Liver (tissue), 9 donors: Measurements from ENCODE around the gene C19orf33. TPM values are rescaled to one million over a fixed set of nuclear protein-coding genes. Genes with fewer than 3 reads are reported as not detected.

Experiments used
- DNase-seq: peaks from one replicate; pipeline ENCODE4 v3.0.0-alpha.2; 2017; ENCODE audit warnings: low spot score
- H3K27ac ChIP-seq, 2 donors: one replicate each; pipeline ENCODE4 v1.7.0; 2013; ENCODE audit warnings: inconsistent platforms in 2 of 2, low read length in 2 of 2, control low read depth in 1 of 2, low read depth in 1 of 2, mild to moderate bottlenecking in 1 of 2
- H3K27me3 ChIP-seq, 4 donors: one replicate each; pipeline versions ENCODE4 v1.6.1 to v1.7.0; 2013; ENCODE audit warnings: low read length in 3 of 4, inconsistent platforms in 1 of 4, mild to moderate bottlenecking in 1 of 4, moderate library complexity in 1 of 4; ENCODE audit not compliant: control insufficient read depth in 4 of 4, insufficient read depth in 4 of 4
- H3K36me3 ChIP-seq, 4 donors: one replicate each; pipeline versions ENCODE4 v1.6.1 to v1.7.0; 2013; ENCODE audit warnings: low read length in 3 of 4, mild to moderate bottlenecking in 3 of 4, low read depth in 1 of 4, moderate library complexity in 1 of 4; ENCODE audit not compliant: control insufficient read depth in 4 of 4, insufficient read depth in 3 of 4
- H3K4me1 ChIP-seq, 4 donors: one replicate each; pipeline versions ENCODE4 v1.6.1 to v1.7.0; 2013; ENCODE audit warnings: low read length in 3 of 4, mild to moderate bottlenecking in 3 of 4, moderate library complexity in 1 of 4; ENCODE audit not compliant: control insufficient read depth in 4 of 4, insufficient read depth in 4 of 4
- H3K4me3 ChIP-seq, 3 donors: one replicate each; pipeline versions ENCODE4 v1.6.1 to v1.7.0; 2013; ENCODE audit warnings: low read length in 3 of 3, control low read depth in 1 of 3, low read depth in 1 of 3, mild to moderate bottlenecking in 1 of 3
- H3K9ac ChIP-seq, 2 donors: one replicate each; pipeline ENCODE4 v1.7.0; 2013; ENCODE audit warnings: low read length in 2 of 2, mild to moderate bottlenecking in 2 of 2, moderate library complexity in 2 of 2, control low read depth in 1 of 2, low read depth in 1 of 2
- H3K9me3 ChIP-seq, 4 donors: one replicate each; pipeline versions ENCODE4 v1.6.1 to v1.7.0; 2013; ENCODE audit warnings: low read length in 3 of 4; ENCODE audit not compliant: control insufficient read depth in 4 of 4
- FOXA1 ChIP-seq: IDR thresholded peaks from 2 replicates; pipeline ENCODE4 v1.6.1; 2016; ENCODE audit warnings: antibody characterized with exemption
- FOXA2 ChIP-seq: IDR thresholded peaks from 2 replicates; pipeline ENCODE4 v1.6.1; 2016; ENCODE audit warnings: antibody characterized with exemption
- GABPA ChIP-seq, 2 donors: IDR thresholded peaks in 1 of 2; conservative IDR thresholded peaks in 1 of 2; 2 replicates each; pipeline ENCODE4 v1.6.1; 2016; ENCODE audit warnings: antibody characterized with exemption in 2 of 2, mild to moderate bottlenecking in 1 of 2, moderate library complexity in 1 of 2
- HNF4A ChIP-seq, 2 donors: conservative IDR thresholded peaks; 2 replicates each; pipeline ENCODE4 v1.6.1; 2016; ENCODE audit warnings: antibody characterized with exemption in 2 of 2, mild to moderate bottlenecking in 2 of 2
- JUND ChIP-seq, 2 donors: IDR thresholded peaks; 2 replicates each; pipeline ENCODE4 v1.6.1; 2016; ENCODE audit warnings: antibody characterized with exemption in 2 of 2
- MAX ChIP-seq: IDR thresholded peaks from 2 replicates; pipeline ENCODE4 v1.6.1; 2016; ENCODE audit warnings: antibody characterized with exemption
- NR2F2 ChIP-seq: IDR thresholded peaks from 2 replicates; pipeline ENCODE4 v1.6.1; 2016; ENCODE audit warnings: antibody characterized with exemption
- RAD21 ChIP-seq, 2 donors: IDR thresholded peaks; 2 replicates each; pipeline ENCODE4 v1.6.1; 2016; ENCODE audit warnings: antibody characterized with exemption in 2 of 2, mild to moderate bottlenecking in 2 of 2
- RXRA ChIP-seq, 2 donors: IDR thresholded peaks; 2 replicates each; pipeline ENCODE4 v1.6.1; 2017 to 2018; ENCODE audit warnings: antibody characterized with exemption in 2 of 2, mild to moderate bottlenecking in 1 of 2
- SP1 ChIP-seq: IDR thresholded peaks from 2 replicates; pipeline ENCODE4 v1.6.1; 2018; ENCODE audit warnings: antibody characterized with exemption, mild to moderate bottlenecking
- YY1 ChIP-seq: IDR thresholded peaks from 2 replicates; pipeline ENCODE4 v1.6.1; 2016; ENCODE audit warnings: antibody characterized with exemption, mild to moderate bottlenecking
- WGBS: extraction: QIAGEN DNeasy Blood & Tissue Kit; methylation state at CpG from one replicate; pipeline ENCODE4 v1.1.7; 2013; 5-methylcytosine and 5-hydroxymethylcytosine counted together
- polyA plus RNA-seq, 2 donors: library from polyadenylated mRNA; stranded (reverse) in 1 of 2; unstranded in 1 of 2; fragments of 200-250 nt in 1 of 2; fragments of >200 nt in 1 of 2; fragmentation: Nextera tagmentation in 1 of 2; extraction: Ambion mirVana in 1 of 2; gene quantifications; one replicate each; pipeline versions ENCODE4 v1.2.1 to v1.2.3, GENCODE V29; 2013 to 2015
- total RNA-seq, 2 donors: library from RNA; depleted of rRNA; stranded (reverse); fragments of >200 nt; gene quantifications; one replicate each; pipeline ENCODE4 v1.2.3, GENCODE V29; 2014
- TF ChIP-seq, protein P1 (sequence below): IDR thresholded peaks from 2 replicates; pipeline ENCODE4 v1.6.1; 2016; ENCODE audit warnings: antibody characterized with exemption, mild to moderate bottlenecking
- donor health status: healthy.
- donor health status: healthy.
- donor health status: healthy.
- donor health status: healthy.
- donor health status: healthy.

Gene C19orf33
- total and polyA plus RNA-seq, 4 donors, result 0.36 to 1.6 TPM; not detected in 2

GRCh38 chr19:38273499-38273898, 30.6 kb upstream of the C19orf33 start:
- Histone ChIP-seq H3K27ac (no peak overlapping the region), H3K27me3 (no peaks in the 10 kb centered on the region), H3K9ac (no peak overlapping the region), H3K36me3 (no peaks in the 10 kb centered on the region), H3K4me1 (peaks cover 0 to 7% (median 2%) of the 10 kb centered on the region in 4 donors), H3K4me3 (no peak overlapping the region), H3K9me3 (no peaks in the 10 kb centered on the region)
- 60% methylated on average over 2 of the region's 2 CpGs for WGBS
- no peak for TF ChIP-seq YY1
- no peak for TF ChIP-seq NR2F2
- TF ChIP-seq HNF4A (conservative IDR thresholded peaks at IDR 0.05), result peak; percentile 19 to 29
- no peak for DNase-seq

DNA sequence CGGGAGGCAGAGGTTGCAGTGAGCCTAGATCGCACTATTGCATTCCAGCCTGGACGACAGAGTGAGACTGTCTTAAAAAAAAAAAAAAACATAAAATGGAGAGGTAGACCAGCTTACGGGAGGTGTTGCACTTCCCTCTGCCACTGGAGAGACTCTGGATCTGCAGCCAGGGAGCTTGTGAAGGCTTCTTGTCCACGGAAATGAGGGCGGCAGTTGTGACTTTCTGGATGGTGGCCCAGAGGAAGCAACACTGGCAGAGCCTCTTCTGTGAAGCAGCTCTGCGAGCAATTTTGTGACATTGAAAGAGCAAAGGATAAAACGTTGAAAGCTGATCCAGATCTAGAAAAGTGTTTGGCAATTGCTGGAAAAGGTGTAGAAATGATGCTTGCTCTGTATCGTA, 29.3 kb upstream of the C19orf33 start:
- H3K4me3 ChIP-seq, result no peak overlapping the region
- H3K9ac ChIP-seq, result no peak overlapping the region
- no peak for DNase-seq
- 56% methylated on average over 9 of the region's 9 CpGs for WGBS
- no peaks in the 10 kb centered on the region for H3K9me3 ChIP-seq
- no peaks in the 10 kb centered on the region for H3K36me3 ChIP-seq
- no peak overlapping the region for H3K27ac ChIP-seq
- TF ChIP-seq MAX (no peak), FOXA1 (no peak), RAD21 (IDR thresholded peaks at IDR 0.05) (peak in 1 of 2 donors; percentile 21), HNF4A (conservative IDR thresholded peaks at IDR 0.05) (no peak), RXRA (IDR thresholded peaks at IDR 0.05) (no peak)
- H3K4me1 ChIP-seq, result peaks cover 0 to 7% (median 2%) of the 10 kb centered on the region in 4 donors
- no peaks in the 10 kb centered on the region for H3K27me3 ChIP-seq

- no peak for DNase-seq
- WGBS, result 93% methylated on average over 7 of the region's 7 CpGs
- no peaks in the 10 kb centered on the region for H3K9me3 ChIP-seq
- H3K9ac ChIP-seq, result peak overlapping the region in 1 of 2 donors; percentile 19
- TF ChIP-seq SP1, result no peak
- TF ChIP-seq JUND (IDR thresholded peaks at IDR 0.05), result no peak
- TF ChIP-seq FOXA1, result no peak
- TF ChIP-seq RXRA (IDR thresholded peaks at IDR 0.05), result no peak
- no peak for TF ChIP-seq GABPA (IDR thresholded peaks at IDR 0.05 in 1 of 2, conservative IDR thresholded peaks at IDR 0.05 in 1 of 2)
- TF ChIP-seq, protein P1, sequence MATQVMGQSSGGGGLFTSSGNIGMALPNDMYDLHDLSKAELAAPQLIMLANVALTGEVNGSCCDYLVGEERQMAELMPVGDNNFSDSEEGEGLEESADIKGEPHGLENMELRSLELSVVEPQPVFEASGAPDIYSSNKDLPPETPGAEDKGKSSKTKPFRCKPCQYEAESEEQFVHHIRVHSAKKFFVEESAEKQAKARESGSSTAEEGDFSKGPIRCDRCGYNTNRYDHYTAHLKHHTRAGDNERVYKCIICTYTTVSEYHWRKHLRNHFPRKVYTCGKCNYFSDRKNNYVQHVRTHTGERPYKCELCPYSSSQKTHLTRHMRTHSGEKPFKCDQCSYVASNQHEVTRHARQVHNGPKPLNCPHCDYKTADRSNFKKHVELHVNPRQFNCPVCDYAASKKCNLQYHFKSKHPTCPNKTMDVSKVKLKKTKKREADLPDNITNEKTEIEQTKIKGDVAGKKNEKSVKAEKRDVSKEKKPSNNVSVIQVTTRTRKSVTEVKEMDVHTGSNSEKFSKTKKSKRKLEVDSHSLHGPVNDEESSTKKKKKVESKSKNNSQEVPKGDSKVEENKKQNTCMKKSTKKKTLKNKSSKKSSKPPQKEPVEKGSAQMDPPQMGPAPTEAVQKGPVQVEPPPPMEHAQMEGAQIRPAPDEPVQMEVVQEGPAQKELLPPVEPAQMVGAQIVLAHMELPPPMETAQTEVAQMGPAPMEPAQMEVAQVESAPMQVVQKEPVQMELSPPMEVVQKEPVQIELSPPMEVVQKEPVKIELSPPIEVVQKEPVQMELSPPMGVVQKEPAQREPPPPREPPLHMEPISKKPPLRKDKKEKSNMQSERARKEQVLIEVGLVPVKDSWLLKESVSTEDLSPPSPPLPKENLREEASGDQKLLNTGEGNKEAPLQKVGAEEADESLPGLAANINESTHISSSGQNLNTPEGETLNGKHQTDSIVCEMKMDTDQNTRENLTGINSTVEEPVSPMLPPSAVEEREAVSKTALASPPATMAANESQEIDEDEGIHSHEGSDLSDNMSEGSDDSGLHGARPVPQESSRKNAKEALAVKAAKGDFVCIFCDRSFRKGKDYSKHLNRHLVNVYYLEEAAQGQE, result no peak
- TF ChIP-seq FOXA2, result no peak
- H3K4me3 ChIP-seq, result no peak overlapping the region
- peaks cover 0 to 11% (median 5%) of the 10 kb centered on the region in 4 donors for H3K4me1 ChIP-seq
- peak overlapping the region in 1 of 2 donors; percentile 5 for H3K27ac ChIP-seq
- H3K36me3 ChIP-seq, result no peaks in the 10 kb centered on the region
- H3K27me3 ChIP-seq, result no peaks in the 10 kb centered on the region
Observed at GRCh38 chr19:38276942-38277517, 27.0 kb upstream of the C19orf33 start.
